ENCODE results near the gene FAM13A.

The FAM13A gene

DNA sequence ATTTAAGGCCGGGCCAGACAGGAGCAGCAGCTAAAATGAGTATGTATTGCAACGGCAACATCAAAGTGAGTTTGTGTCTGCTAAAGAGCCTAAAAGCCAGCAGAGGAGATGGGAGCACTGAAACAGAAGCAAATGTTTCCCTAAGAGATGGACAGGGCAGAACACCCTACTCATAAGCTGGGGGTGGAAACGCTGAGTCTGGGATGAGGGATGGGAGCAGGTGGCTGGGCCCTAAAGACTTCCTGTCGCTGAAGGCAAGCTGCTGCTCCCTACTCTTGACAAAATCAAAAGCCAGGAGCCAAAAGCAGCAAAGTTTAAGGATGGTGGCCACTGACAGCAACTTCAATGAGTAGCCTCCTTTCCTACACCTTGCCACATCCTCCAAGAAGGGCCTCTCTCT lies 318.8 kb downstream of the FAM13A start:
- FAIRE-seq, result no peak

DNA sequence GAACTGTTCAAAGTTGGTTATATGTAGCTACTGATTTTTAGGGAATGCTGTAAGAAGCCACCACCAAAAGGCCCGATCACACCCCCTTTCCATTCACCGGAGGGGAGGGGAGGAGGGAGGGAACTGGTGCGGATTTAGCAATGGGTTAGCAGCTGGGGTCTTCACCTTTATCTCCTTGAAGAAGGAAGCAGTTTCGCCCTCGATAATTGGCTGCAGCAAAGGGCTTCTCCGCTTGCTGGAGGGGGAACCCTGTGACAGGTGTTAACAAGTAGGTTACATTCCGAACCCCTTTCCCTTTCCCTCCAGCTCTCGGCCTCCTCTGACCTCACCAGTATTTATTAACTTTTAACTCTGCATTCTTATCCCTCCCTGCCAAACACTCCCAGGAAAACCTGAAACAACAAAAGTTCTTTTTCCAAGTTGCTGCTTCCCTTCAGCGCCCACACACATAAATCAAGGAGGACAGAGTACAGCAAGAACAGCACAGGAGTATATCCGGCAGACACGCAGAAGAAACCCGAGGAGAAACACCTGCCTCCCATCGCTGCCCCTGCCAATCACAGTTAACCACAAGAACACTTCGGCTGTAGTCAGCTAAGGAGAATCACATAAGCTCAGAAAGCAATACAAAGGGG lies 319.6 kb downstream of the FAM13A start:
- FAIRE-seq, result no peak

- no peak for FAIRE-seq
Measured at GRCh38 chr4:88736264-88736663, 320.7 kb downstream of the FAM13A start.

- FAIRE-seq, result no peak
Measured at GRCh38 chr4:88735564-88735963, 321.4 kb downstream of the FAM13A start.

DNA sequence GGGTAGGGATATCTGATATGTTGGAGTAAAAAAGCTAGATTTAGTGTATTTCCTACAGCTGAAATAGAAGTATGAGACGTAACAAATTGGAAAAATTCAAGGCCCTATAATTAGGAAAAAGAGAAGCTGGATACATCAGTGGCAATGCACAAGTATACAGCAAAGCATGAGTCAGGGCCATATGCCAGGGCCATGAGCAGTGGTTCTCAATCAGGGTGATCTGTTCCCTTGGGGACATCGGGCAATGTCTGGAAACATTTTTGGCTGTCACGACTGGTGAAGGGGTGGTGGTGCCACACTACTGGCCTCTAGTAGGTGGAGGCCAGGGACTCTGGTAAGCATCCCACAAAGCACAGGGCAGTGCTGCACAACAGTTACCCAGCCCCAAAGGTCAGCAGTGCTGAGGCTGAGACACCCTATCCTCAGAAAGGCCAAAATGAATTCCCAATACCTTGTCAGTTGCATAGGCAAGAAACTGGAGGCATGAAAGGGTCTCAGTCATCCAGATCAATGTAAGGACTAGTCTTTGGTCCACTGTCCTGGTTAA lies 322.5 kb downstream of the FAM13A start:
- FAIRE-seq, result no peak

GRCh38 chr4:88732714-88733368 lies 324.1 kb downstream of the FAM13A start:
- no peak for FAIRE-seq

GRCh38 chr4:88731381-88731780 lies 325.6 kb downstream of the FAM13A start:
- no peak for FAIRE-seq

DNA sequence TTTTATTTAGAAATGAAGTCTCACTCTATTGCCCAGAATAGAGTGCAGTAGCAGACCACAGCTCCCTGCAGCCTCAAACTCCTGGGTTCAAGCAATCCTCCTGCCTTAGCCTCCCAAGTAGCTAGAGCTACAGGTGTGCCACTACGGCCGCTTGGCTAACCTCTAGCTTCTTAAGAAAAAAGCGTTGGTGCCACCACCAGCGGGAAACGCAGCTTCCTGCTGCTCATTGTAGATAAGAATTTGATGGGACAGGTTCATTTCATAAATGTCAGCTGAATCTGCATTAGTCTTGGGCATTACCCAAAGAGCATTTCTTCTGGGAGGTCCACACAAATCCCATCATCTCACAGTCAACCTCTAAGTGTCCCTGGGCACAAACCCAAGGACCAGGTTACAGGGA lies 326.2 kb downstream of the FAM13A start:
- no peak for FAIRE-seq

DNA sequence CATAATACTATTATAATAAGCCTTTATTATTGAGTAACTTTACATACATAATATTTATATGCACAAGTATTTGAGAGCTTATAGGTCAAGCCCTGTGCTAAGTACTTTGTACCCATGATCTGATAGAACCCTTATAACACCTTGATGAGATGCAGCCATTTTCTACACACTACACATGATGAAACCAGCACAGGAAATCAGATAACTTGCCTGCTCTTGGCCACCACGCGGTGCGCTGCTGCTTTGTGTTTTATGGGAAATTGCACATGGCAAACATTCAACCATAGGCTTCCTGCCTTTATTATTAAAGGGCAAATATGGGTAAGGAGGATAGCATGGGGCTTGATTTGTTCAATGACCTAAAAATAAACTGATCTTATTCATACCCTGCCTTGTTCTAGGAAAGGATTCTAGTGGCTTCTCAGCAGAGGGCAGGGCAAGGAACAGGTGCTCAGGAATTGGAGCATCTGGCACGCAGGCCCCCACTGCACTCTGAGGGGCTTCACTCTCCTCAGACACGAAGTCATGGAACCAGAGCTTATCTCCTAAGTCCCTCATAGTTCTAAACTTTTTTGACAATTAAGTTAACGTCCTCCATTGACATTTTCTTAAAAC lies 327.7 kb downstream of the FAM13A start:
- no peak for FAIRE-seq

DNA sequence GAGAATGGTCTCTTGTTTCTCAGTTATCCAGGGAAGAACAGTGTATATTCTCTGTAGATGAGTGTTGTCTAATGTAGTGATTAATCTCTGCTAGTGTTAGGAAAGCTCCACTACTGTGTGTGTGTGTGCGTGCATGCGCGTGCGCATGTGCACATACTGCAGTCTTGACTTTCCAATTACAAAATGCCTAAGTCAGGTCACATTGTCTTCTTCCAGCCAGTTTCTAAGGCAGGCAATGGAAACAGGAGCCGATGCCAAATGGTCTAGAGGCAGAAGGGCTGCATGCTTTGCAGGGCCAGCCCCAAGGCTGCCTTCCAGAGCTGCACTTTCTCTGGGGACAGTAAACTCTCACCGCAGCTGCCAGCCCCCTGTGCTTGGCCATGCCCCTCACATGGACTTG lies 328.8 kb downstream of the FAM13A start:
- FAIRE-seq, result no peak

- FAIRE-seq, result no peak
Measured at GRCh38 chr4:88725986-88726385, 331.0 kb downstream of the FAM13A start.

DNA sequence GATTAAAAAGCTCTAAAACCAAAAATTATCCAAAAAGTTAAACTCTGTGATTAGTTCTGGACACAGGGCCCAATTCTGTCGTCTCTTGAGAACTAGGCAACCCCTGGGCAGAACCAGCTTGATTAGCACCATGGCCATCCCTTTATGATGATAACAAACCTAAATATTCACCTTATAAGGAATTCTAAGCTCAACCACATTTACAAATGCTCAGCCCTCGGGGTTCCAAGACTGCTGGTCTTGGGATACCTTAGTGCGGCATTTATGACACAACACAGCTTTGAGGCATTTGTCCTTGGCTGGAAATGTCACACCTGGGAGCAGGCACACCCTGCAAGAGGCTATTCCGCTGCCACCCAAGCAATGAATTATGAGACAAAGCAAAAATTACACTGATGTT lies 331.8 kb downstream of the FAM13A start:
- no peak for FAIRE-seq

DNA sequence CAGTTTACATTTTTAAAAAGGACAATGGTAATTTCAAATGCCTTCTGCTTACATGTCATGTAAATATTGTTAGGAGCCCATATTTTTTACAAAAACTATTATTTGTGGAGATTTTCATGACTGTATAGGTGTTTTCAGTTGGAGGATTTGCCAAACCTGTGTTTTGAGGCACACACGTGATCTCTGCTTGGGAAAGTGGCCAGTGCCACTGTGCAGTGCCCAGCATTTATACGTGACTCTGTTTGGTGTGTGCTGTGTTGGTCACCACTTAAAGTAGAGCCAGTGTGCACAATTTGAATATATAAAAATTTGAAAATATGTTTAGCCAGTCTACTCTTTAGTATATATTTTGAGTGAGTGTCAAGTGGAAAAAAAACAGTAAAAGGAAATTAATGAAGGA lies 332.6 kb downstream of the FAM13A start:
- FAIRE-seq, result no peak

GRCh38 chr4:88722828-88723227 lies 334.2 kb downstream of the FAM13A start:
- FAIRE-seq, result no peak

DNA sequence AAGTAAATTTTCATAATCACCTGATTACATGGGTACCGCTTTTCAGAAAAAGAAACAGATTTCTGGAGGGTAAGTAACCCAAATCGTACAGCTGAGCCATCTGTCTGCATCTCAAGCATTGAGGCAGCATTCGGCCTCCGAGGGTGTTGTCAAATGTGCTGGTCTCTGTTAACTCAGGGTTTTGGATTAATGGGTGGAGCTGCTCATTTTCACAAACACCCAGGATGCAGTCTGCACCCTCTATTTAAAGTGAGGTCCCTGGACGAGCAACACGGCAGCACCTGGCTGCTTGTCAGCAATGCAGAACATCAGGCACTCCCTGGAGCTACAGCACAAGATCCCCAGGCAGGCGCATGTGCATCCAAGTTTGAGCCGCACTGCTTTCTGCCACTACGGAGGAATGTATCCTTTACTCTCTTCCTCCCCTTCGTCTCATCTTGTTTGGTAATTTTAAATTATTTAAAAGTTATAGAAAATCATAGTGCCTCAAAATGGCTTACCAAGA lies 334.7 kb downstream of the FAM13A start:
- FAIRE-seq, result no peak

DNA sequence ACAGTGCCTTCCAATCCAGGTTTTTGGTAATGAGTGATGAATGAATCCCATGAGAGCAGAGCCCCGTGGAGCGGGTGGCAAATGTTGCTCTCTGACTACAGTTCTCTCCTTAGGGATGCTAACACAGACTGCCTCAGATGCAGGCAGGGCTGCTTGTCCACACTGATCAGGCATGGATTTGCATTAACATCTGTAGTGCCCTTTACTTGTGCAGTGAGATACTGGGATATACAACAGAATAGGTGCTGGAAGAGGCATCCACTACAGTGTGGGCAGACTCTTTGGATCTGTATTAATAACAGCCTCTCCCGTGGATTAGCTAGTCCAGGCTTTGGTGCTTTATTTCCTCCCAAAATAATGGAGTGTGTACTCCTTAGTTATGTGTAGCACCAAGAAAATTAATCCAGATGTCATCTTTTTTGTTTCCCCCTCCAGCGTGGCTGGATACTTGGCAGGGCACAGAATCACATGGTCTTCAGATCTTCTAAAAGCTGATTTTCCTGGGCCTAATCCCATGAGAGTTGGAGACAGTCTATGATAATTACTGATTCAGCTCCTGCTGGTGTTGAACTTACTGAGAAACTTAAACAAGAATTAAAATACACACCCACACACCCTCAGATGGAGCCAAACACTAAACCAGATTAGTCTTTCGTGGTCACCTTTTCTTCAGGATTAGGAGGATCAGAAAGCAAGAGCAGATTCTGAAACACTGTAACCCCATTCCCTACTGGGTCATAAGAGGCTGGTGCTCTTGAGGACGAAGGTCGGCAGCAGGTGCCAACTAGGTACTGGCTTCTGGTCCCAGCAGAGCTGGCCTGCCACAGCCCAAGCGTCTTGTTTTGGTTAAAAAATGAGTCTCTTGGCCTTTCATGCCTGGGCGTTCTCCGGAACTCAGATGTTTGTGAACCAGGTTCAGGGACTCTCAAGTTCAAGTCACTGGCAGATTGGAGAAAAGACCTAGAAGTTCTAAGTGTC lies 336.2 kb downstream of the FAM13A start:
- FAIRE-seq, result no peak

GRCh38 chr4:88719381-88719780 lies 337.6 kb downstream of the FAM13A start:
- FAIRE-seq, result no peak

DNA sequence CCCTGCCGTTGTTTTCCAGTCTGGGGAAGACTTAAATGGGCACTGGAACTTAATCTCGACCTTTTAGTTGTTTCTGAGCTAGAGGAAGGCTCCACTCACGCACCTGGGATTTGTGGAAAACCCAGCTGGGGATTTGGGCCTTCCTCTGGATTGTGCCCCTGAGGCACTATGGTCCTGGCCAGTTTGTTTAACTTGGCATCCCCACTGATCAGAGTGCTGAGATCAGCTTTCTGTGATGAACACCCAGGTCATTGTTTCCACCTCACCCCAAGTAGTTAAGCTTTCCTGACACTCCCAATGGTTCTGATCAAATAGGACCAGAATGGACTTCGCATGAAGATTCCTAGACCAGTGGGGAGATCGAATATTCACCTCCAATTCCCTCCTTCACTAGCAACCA lies 338.9 kb downstream of the FAM13A start:
- no peak for FAIRE-seq

GRCh38 chr4:88713782-88714181 lies 343.2 kb downstream of the FAM13A start:
- FAIRE-seq, result no peak

GRCh38 chr4:88709989-88710388 lies 347.0 kb downstream of the FAM13A start:
- no peak for FAIRE-seq

DNA sequence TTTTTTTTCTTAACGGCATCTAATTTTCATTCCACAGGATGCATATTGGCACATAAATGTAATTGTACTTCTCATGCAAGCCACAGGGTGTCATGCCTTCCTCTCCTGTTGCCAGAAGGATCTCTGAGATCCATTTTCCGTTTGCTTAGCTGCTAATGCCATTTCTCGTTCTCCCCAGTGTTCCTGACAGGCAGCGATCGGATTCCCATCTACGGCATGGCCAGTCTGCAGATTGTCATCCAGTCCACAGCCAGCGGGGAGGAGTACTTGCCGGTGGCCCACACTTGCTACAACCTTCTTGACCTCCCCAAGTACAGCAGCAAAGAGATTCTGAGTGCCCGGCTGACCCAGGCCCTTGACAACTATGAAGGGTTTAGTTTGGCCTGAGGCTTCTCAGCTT lies 350.4 kb downstream of the FAM13A start:
- no peak for FAIRE-seq

DNA sequence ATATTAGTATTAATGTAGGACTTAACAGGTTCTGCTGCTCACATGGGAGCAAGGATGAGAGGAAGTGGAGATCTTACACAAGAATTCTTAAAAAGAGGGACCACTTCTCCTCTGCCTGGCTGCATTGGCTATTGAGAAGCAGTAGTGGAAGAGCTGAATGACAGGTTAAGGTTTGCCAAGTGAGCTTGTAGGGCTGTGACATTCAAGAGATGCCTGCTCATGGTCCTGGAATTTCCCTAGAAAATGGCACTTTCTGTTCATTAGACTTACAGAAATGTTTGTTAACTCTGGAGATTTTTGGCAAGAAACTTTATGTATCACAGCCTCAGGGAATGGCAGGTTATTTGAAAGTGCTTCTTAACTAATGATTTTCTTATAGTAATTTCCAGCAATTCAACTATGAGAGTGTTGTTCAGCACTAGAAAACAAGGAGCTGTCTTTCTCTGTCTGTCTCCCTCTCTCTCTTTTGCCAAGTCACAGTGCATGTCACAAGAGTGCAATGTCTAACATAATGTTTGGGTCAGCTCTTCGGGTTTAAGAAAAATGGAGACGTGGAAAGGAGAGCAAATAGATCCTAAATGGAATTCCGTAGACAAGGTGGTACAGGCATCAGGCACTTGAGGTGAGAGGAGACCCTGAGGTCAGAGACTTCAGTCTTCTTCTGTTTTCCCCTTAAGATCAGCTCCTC lies 351.0 kb downstream of the FAM13A start:
- FAIRE-seq, result no peak

Measured in TTC549 (cell line).